GM19395 (cell line): ENCODE results near the gene L3MBTL1.
"Not testable (repeated sequence)": the region's sequence is repeated elsewhere in the genome, so short reads cannot be mapped to it uniquely, and the experiment has no call there.

Experiments
- ATAC-seq: cut with Tn5 transposase; IDR thresholded peaks from one replicate; pipeline ENCODE4 v1.9.1; 2021; ENCODE audit warnings: mild to moderate bottlenecking, moderate library complexity; ENCODE audit not compliant: unreplicated experiment

Gene L3MBTL1

DNA sequence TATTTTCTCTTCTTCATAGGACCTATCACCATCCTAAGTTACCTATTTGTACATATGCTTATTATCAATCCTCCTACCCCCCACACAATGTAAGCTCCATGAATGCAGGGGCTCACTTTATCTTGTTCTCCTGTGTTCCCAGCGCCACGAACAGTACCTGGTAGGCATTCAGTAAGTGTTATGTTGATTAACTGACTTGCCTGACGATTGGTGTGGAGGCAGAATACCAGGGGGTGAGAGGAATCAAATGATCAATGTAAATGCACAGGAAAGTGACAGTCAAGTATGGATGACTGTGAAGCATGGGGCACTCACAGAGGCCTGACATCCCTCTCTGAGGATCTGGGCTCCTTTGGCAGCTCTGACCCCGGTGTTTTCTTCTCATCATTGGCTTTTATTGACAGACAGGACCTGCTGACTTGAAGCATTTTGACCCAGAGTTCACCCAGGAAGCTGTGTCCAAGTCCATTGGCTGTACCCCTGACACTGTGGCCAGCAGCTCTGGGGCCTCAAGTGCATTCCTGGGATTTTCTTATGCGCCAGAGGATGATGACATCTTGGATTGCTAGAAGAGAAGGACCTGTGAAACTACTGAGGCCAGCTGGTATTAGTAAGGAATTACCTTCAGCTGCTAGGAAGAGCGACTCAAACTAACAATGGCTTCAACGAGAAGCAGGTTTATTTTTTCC is 77.1 kb downstream of the L3MBTL1 start:
- ATAC-seq, result no peak

DNA sequence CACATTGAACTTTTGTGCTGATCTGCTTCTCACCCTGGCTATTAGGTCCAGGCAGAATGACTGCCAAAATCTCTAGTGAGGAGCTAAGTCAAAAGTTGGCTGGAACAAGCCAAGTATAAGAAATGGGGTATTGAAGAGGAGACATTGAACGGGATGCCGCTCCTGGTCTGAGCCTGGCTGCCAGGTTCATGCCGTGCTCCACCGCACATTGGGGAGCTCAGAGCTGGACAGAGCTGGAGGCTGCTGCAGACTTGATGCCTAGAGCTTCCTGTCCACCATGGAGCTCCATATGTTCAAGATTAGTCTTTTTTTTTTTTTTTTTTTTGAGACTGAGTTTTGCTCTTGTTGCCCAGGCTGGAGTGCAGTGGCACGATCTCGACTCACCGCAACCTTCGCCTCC is 79.1 kb downstream of the L3MBTL1 start:
- ATAC-seq, result no peak

DNA sequence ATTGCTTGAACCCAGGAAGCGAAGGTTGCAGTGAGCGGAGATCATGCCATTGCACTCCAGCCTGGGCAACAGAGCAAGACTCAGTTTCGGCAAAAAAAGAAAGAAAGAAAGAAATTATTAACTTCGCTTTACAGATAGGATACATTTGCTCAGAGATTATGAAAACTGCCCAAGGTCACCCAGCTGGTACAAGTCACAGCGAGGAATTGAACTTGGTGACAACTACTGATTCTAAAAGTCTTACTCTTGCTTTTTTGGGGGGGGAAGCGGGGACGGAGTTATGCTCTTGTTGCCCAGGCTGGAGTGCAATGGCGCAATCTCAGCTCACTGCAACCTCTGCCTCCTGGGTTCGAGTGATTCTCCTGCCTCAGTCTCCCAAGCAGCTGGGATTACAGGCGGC is 81.0 kb downstream of the L3MBTL1 start:
- not testable (repeated sequence) for ATAC-seq

DNA sequence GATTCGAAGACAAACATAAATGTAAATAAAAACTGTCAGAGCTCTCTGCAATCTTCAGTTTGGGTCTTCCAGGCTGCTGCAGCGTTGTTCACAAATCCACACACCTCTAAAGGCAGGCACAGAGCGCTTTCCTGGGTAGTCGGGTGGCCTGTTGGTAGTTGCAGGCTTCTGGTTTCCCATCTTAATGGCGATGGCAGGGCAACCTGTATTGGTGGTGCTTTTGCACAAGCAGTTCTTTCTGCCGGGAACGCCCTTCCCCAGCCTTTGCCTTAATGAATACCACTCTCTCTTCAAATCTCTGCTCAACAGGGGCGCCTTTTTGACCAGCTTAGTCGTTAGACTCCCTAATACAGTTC is 82.5 kb downstream of the L3MBTL1 start:
- ATAC-seq, result no peak

DNA sequence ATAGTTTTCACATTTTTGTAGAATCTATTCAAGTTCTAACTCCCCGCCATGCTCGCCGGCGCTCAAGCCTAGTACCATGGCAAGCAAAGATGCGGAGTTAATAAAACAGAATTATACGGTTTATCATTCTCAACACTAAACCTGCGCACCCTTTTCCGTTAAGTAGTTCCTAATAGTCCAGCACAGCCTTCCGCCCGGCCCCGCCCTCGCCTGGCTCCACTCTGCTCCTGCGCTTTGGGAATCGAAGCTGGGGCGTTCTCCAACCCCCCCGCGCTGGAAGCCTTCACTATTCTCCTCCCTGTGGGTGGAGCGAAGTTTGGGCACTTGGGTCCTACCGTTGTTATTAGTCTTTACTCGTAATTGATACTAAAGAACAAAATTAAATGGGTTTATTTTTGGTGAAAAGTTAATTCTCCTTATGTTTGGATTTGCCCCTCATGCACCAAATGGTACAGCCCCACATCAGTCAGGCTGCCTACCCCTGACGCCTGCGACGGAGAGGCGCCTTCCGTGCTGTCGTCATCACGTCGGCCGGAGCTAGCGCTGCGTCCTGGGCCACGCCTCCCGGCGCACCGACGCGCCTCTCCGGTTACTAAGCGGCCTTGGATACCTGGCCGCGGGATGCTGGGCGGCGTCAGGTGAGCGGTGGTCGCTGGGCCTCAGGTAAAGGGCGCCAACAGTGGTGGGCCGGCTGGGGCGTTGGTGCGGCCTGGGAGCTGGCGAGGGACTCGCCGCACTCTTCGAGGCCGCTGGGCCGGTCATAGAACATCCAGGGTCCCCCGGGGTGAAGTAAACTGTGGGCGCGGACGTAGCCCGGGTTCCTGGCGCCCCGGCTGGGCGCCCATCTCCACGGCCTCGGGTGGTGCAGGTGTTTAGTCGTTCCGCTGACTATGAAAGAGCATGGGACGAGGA is 83.2 kb downstream of the L3MBTL1 start, which contains the start of gene IFT52:
TSS of gene IFT52 (plus strand) at position 546 of the 912 bp plus-strand sequence. CDS start 3,762 bp downstream, outside the sequence.
- ATAC-seq, result peak; percentile 99
